ENCODE measurements around the gene PCDH9.

DNA sequence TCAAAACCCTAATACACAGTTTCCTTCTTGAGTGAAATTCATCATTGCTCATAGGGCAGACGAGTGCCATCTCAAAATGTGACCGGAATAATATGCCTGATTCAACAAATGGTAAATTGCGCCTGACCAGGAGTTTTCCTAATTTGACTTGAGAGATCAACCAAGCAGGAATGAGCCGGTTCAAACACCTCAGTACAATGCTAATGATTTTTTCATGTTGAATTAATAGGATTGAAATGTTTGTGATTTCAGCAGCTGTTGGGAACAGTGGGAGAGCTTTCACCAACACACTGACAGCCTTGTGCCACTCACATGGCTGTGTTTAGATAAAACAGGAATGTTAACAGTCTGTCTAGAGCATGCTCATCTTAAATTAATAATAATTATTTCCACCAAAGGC lies 484.8 kb downstream of the PCDH9 start:
- TF ChIP-seq POLR2A (IDR thresholded peaks at IDR 0.05; ENCODE audit: low read depth, low read length) (no peak), SMC3 (IDR thresholded peaks at IDR 0.05; ENCODE audit: low read depth, low read length) (no peak), RFX5 (IDR thresholded peaks at IDR 0.05; ENCODE audit: low read depth, low read length) (no peak), RAD21 (IDR thresholded peaks at IDR 0.05; ENCODE audit: low read length) (no peak), FOS (IDR thresholded peaks at IDR 0.05; ENCODE audit: low read depth, low read length) (no peak), MXI1 (IDR thresholded peaks at IDR 0.05; ENCODE audit: borderline replicate concordance, low read depth, low read length) (no peak), RCOR1 (IDR thresholded peaks at IDR 0.05; ENCODE audit: insufficient replicate concordance, low read length) (no peak)
- TF ChIP-seq, protein P1, sequence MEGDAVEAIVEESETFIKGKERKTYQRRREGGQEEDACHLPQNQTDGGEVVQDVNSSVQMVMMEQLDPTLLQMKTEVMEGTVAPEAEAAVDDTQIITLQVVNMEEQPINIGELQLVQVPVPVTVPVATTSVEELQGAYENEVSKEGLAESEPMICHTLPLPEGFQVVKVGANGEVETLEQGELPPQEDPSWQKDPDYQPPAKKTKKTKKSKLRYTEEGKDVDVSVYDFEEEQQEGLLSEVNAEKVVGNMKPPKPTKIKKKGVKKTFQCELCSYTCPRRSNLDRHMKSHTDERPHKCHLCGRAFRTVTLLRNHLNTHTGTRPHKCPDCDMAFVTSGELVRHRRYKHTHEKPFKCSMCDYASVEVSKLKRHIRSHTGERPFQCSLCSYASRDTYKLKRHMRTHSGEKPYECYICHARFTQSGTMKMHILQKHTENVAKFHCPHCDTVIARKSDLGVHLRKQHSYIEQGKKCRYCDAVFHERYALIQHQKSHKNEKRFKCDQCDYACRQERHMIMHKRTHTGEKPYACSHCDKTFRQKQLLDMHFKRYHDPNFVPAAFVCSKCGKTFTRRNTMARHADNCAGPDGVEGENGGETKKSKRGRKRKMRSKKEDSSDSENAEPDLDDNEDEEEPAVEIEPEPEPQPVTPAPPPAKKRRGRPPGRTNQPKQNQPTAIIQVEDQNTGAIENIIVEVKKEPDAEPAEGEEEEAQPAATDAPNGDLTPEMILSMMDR (conservative IDR thresholded peaks at IDR 0.05; ENCODE audit: low read depth, low read length) = no peak
- TF ChIP-seq, protein P2, sequence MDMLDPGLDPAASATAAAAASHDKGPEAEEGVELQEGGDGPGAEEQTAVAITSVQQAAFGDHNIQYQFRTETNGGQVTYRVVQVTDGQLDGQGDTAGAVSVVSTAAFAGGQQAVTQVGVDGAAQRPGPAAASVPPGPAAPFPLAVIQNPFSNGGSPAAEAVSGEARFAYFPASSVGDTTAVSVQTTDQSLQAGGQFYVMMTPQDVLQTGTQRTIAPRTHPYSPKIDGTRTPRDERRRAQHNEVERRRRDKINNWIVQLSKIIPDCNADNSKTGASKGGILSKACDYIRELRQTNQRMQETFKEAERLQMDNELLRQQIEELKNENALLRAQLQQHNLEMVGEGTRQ (IDR thresholded peaks at IDR 0.05; ENCODE audit: low read depth, low read length) = no peak

All from IMR-90 (cell line).